SK-N-SH (cell line): ENCODE data around the gene METTL25B. TPM values are rescaled to one million over a fixed set of nuclear protein-coding genes. Genes with fewer than 3 reads are reported as not detected.

Experiments used
- CTCF ChIA-PET: fragments of 300-600, 350-600 bp; formaldehyde crosslinking; extraction: SDS; loops from one replicate; lab custom pipeline; 2021; lab: Yijun Ruan, JAX
- POLR2A ChIA-PET: fragments of 350-600 bp; sonication (Branson Sonifier 250); formaldehyde crosslinking; extraction: SDS; loops from one replicate; lab custom pipeline; 2020; ENCODE audit warnings: antibody characterized with exemption, inconsistent platforms; lab: Yijun Ruan, JAX
- DNase-seq: peaks from one replicate; pipeline ENCODE4 v3.0.0; 2012
- H2AFZ ChIP-seq: fragments of 200-600 bp; sonication (generic); 2 replicates; pipeline ENCODE4 v1.8.1; 2016; ENCODE audit warnings: antibody characterized with exemption, mild to moderate bottlenecking, low read depth
- H3F3A ChIP-seq: fragments of 200-600 bp; sonication (generic); replicated peaks from 2 replicates; pipeline ENCODE3; 2016; ENCODE audit warnings: antibody characterized with exemption, mild to moderate bottlenecking; ENCODE audit not compliant: insufficient read depth
- H3K27ac ChIP-seq, 2 experiments: fragments of 200-500 bp in 1 of 2; fragments of 200-600 bp in 1 of 2; sonication (Bioruptor generic) in 1 of 2; sonication (generic), shearing (Covaris generic) in 1 of 2; 2 replicates each; pipeline versions ENCODE4 v1.5.1 to v1.6.1; 2014 to 2016; ENCODE audit warnings: low read depth in 2 of 2, inconsistent platforms in 1 of 2, low read length in 1 of 2, mild to moderate bottlenecking in 1 of 2, mixed read lengths in 1 of 2
- H3K27me3 ChIP-seq: fragments of 200-600 bp; sonication (generic), shearing (Covaris generic); 2 replicates; pipeline ENCODE4 v1.6.1; 2016; ENCODE audit warnings: mixed run types; ENCODE audit not compliant: insufficient read depth
- H3K36me3 ChIP-seq, 2 experiments: fragments of 200-500 bp in 1 of 2; fragments of 200-600 bp in 1 of 2; sonication (Bioruptor generic) in 1 of 2; sonication (generic) in 1 of 2; replicated peaks in 1 of 2; 2 replicates each; pipeline versions ENCODE3 to v1.5.1; 2014 to 2016; ENCODE audit warnings: low read length in 1 of 2, mild to moderate bottlenecking in 1 of 2; ENCODE audit not compliant: insufficient read depth in 2 of 2, control insufficient read depth in 1 of 2
- H3K4me1 ChIP-seq, 2 experiments: fragments of 200-500 bp in 1 of 2; fragments of 200-600 bp in 1 of 2; sonication (Bioruptor generic) in 1 of 2; sonication (generic), shearing (Covaris generic) in 1 of 2; 2 replicates each; pipeline versions ENCODE4 v1.5.1 to v1.6.1; 2014 to 2016; ENCODE audit warnings: low read depth in 1 of 2, low read length in 1 of 2, mixed run types in 1 of 2; ENCODE audit not compliant: insufficient read depth in 2 of 2, control insufficient read depth in 1 of 2
- H3K4me2 ChIP-seq: fragments of 200-600 bp; sonication (generic), shearing (Covaris generic); 2 replicates; pipeline ENCODE4 v1.6.1; 2017; ENCODE audit warnings: mixed run types
- H3K4me3 ChIP-seq, 2 experiments: fragments of 200-500 bp in 1 of 2; fragments of 200-600 bp in 1 of 2; sonication (Bioruptor generic) in 1 of 2; sonication (generic), shearing (Covaris generic) in 1 of 2; 2 replicates each; pipeline versions ENCODE4 v1.5.1 to v1.8.1; 2014 to 2016; ENCODE audit warnings: low read depth in 2 of 2, inconsistent platforms in 1 of 2, low read length in 1 of 2, mild to moderate bottlenecking in 1 of 2, mixed read lengths in 1 of 2, moderate library complexity in 1 of 2
- H3K79me2 ChIP-seq: fragments of 200-600 bp; sonication (generic); 2 replicates; pipeline ENCODE4 v1.8.1; 2017; ENCODE audit warnings: mild to moderate bottlenecking; ENCODE audit not compliant: insufficient read depth
- H3K9ac ChIP-seq: fragments of 200-600 bp; sonication (generic); 2 replicates; pipeline ENCODE4 v1.6.1; 2017; ENCODE audit warnings: mixed run types
- H3K9me2 ChIP-seq: fragments of 200-600 bp; sonication (generic); 2 replicates; pipeline ENCODE4 v1.6.1; 2017; ENCODE audit warnings: mixed run types
- H3K9me3 ChIP-seq: fragments of 200-600 bp; sonication (generic); 2 replicates; pipeline ENCODE4 v1.6.1; 2017; ENCODE audit warnings: mixed run types, mild to moderate bottlenecking, moderate library complexity
- H4K20me1 ChIP-seq: fragments of 200-600 bp; sonication (generic); 2 replicates; pipeline ENCODE4 v1.6.1; 2017; ENCODE audit warnings: mild to moderate bottlenecking, mixed run types; ENCODE audit not compliant: insufficient read depth
- CHD2 ChIP-seq: fragments of 150-350 bp; IDR thresholded peaks from 2 replicates; pipeline ENCODE4 v1.6.1; 2018; ENCODE audit warnings: low read length; ENCODE audit not compliant: partially characterized antibody
- CTCF ChIP-seq: fragments of 200-600 bp; sonication (generic); IDR thresholded peaks from 2 replicates; pipeline ENCODE4 v1.6.1; 2017; ENCODE audit warnings: antibody characterized with exemption, mild to moderate bottlenecking, moderate library complexity
- ELF1 ChIP-seq: IDR thresholded peaks from 2 replicates; pipeline ENCODE4 v1.4.0; 2012
- EP300 ChIP-seq, 2 experiments: IDR thresholded peaks; 2 replicates each; pipeline versions ENCODE4 v1.4.0 to v1.6.1; 2012; ENCODE audit warnings: borderline replicate concordance in 1 of 2, low read depth in 1 of 2, low read length in 1 of 2
- FOXM1 ChIP-seq: IDR thresholded peaks from 2 replicates; pipeline ENCODE4 v1.4.0; 2012; ENCODE audit warnings: low read depth, mild to moderate bottlenecking
- GABPA ChIP-seq: IDR thresholded peaks from 2 replicates; pipeline ENCODE4 v1.4.0; 2012; ENCODE audit warnings: low read depth, mild to moderate bottlenecking
- JUND ChIP-seq: IDR thresholded peaks from 2 replicates; pipeline ENCODE4 v1.4.0; 2012
- NFIC ChIP-seq: IDR thresholded peaks from 2 replicates; pipeline ENCODE4 v1.4.0; 2012; ENCODE audit warnings: borderline replicate concordance
- NRF1 ChIP-seq: IDR thresholded peaks from 2 replicates; pipeline ENCODE4 v1.6.1; 2012; ENCODE audit warnings: low read depth, mild to moderate bottlenecking, low read length
- RAD21 ChIP-seq: IDR thresholded peaks from 2 replicates; pipeline ENCODE4 v1.6.1; 2012; ENCODE audit warnings: mild to moderate bottlenecking, low read length
- RCOR1 ChIP-seq: fragments of 150-350 bp; IDR thresholded peaks from 2 replicates; pipeline ENCODE4 v1.6.1; 2017; ENCODE audit warnings: antibody characterized with exemption, low read length
- RFX5 ChIP-seq: IDR thresholded peaks from 2 replicates; pipeline ENCODE4 v1.6.1; 2012; ENCODE audit warnings: mild to moderate bottlenecking, improper control_type of control experiment, low read length
- TCF12 ChIP-seq: IDR thresholded peaks from 2 replicates; pipeline ENCODE4 v1.4.0; 2012
- USF1 ChIP-seq: IDR thresholded peaks from 2 replicates; pipeline ENCODE4 v1.4.0; 2012; ENCODE audit warnings: low read depth, borderline replicate concordance
- ZBTB33 ChIP-seq: IDR thresholded peaks from 2 replicates; pipeline ENCODE4 v1.4.0; 2012; ENCODE audit warnings: low read depth, borderline replicate concordance
- WGBS: methylation state at CpG from one replicate; pipeline ENCODE4 v1.1.6; 2017; ENCODE audit warnings: low lambda C conversion rate; 5-methylcytosine and 5-hydroxymethylcytosine counted together
- polyA plus RNA-seq, 3 experiments: library from polyadenylated mRNA; depleted of rRNA; stranded (reverse); fragments of >200 nt; gene quantifications; 2 replicates each; pipeline ENCODE4 v1.2.3, GENCODE V29; 2012

The METTL25B gene
- polyA plus RNA-seq, 1 of the 3 experiments (the other 2 are of a cell fraction): 20.1 TPM

GRCh38 chr1:156743367-156744302 is 15.4 kb downstream of the METTL25B start:
- Histone ChIP-seq H2AFZ (no peak overlapping the region), H3K4me3 (no peak overlapping the region), H3K9me2 (no peaks in the 10 kb centered on the region), H3K9ac (no peak overlapping the region), H3K27ac (peak overlapping the region in 1 of 2 experiments; percentile 82; a peak in 1 of 4 replicates), H4K20me1 (no peaks in the 10 kb centered on the region), H3K79me2 (peaks cover 66% of the 10 kb centered on the region), H3K27me3 (no peaks in the 10 kb centered on the region), H3K36me3 (peaks cover 18 to 47% of the 10 kb centered on the region in 2 experiments), H3K9me3 (no peaks in the 10 kb centered on the region), H3F3A (peaks cover 47% of the 10 kb centered on the region), H3K4me2 (no peak overlapping the region), H3K4me1 (peaks cover 29 to 38% of the 10 kb centered on the region in 2 experiments)
- TF ChIP-seq ZBTB33 (no peak), TCF12 (no peak), CHD2 (no peak), NRF1 (no peak), JUND (no peak), USF1 (no peak), NFIC (no peak), RAD21 (no peak), FOXM1 (no peak), ELF1 (no peak), EP300 (IDR thresholded peaks at IDR 0.05; ENCODE audit: borderline replicate concordance in 1 of 2, low read depth in 1 of 2, low read length in 1 of 2) (no peak), RFX5 (no peak), RCOR1 (no peak), GABPA (no peak), CTCF (no peak)
- 95% methylated on average over 11 of the region's 14 CpGs for WGBS
- ChIA-PET POLR2A (no interaction called here), CTCF (interaction anchor here (1.7 to 8.6 kb wide), 2 partner anchors 18 to 54 kb away, joined by 6 to 42 read pairs; no protein-coding TSS in a partner anchor)
- no peak for DNase-seq
